ENCODE data around the gene PAX3.

Gene PAX3

GRCh38 chr2:222179592-222179991, 119.2 kb downstream of the PAX3 start:
- POLR2A ChIA-PET: no interaction called here
- CTCF ChIA-PET: no interaction called here
- DNase-seq (ENCODE audit: extremely low spot score): no peak
- TF ChIP-seq HDGF (IDR thresholded peaks at IDR 0.05; ENCODE audit: borderline replicate concordance) (no peak), PKNOX1 (IDR thresholded peaks at IDR 0.05) (no peak), ARNT (IDR thresholded peaks at IDR 0.05) (no peak), FOXM1 (IDR thresholded peaks at IDR 0.05; ENCODE audit: borderline replicate concordance) (no peak), CTBP1 (IDR thresholded peaks at IDR 0.05; ENCODE audit: borderline replicate concordance) (no peak), TARDBP (IDR thresholded peaks at IDR 0.05) (no peak), FOXA1 (IDR thresholded peaks at IDR 0.05) (no peak), L3MBTL2 (conservative IDR thresholded peaks at IDR 0.05) (no peak), BHLHE40 (IDR thresholded peaks at IDR 0.05; ENCODE audit: borderline replicate concordance) (no peak), SUZ12 (IDR thresholded peaks at IDR 0.05) (no peak), SP1 (IDR thresholded peaks at IDR 0.05) (no peak), NFRKB (IDR thresholded peaks at IDR 0.05) (no peak), ZNF384 (IDR thresholded peaks at IDR 0.05) (no peak), LEF1 (IDR thresholded peaks at IDR 0.05; ENCODE audit: borderline replicate concordance) (no peak), ELF4 (IDR thresholded peaks at IDR 0.05) (no peak), FOXK2 (IDR thresholded peaks at IDR 0.05) (no peak)

GRCh38 chr2:222178450-222178849, 120.3 kb downstream of the PAX3 start:
- no peak for DNase-seq (ENCODE audit: extremely low spot score)
- CTCF ChIA-PET: no interaction called here
- POLR2A ChIA-PET: no interaction called here
- TF ChIP-seq TARDBP (IDR thresholded peaks at IDR 0.05): no peak
- no peak for TF ChIP-seq BHLHE40 (IDR thresholded peaks at IDR 0.05; ENCODE audit: borderline replicate concordance)
- no peak for TF ChIP-seq ELF4 (IDR thresholded peaks at IDR 0.05)
- no peak for TF ChIP-seq ZNF384 (IDR thresholded peaks at IDR 0.05)
- TF ChIP-seq PKNOX1 (IDR thresholded peaks at IDR 0.05): no peak
- TF ChIP-seq L3MBTL2 (conservative IDR thresholded peaks at IDR 0.05): no peak
- no peak for TF ChIP-seq HDGF (IDR thresholded peaks at IDR 0.05; ENCODE audit: borderline replicate concordance)
- TF ChIP-seq LEF1 (IDR thresholded peaks at IDR 0.05; ENCODE audit: borderline replicate concordance): no peak
- TF ChIP-seq CTBP1 (IDR thresholded peaks at IDR 0.05; ENCODE audit: borderline replicate concordance): no peak
- TF ChIP-seq SP1 (IDR thresholded peaks at IDR 0.05): no peak
- no peak for TF ChIP-seq FOXK2 (IDR thresholded peaks at IDR 0.05)
- TF ChIP-seq NFRKB (IDR thresholded peaks at IDR 0.05): no peak
- no peak for TF ChIP-seq FOXM1 (IDR thresholded peaks at IDR 0.05; ENCODE audit: borderline replicate concordance)
- no peak for TF ChIP-seq FOXA1 (IDR thresholded peaks at IDR 0.05)
- TF ChIP-seq ARNT (IDR thresholded peaks at IDR 0.05): no peak

- POLR2A ChIA-PET: no interaction called here
- peak; percentile 41 for DNase-seq (ENCODE audit: extremely low spot score)
- TF ChIP-seq SP1 (IDR thresholded peaks at IDR 0.05) (no peak), CTBP1 (IDR thresholded peaks at IDR 0.05; ENCODE audit: borderline replicate concordance) (no peak), ZNF384 (IDR thresholded peaks at IDR 0.05) (no peak), SUZ12 (IDR thresholded peaks at IDR 0.05) (no peak), FOXK2 (IDR thresholded peaks at IDR 0.05) (no peak), HDGF (IDR thresholded peaks at IDR 0.05; ENCODE audit: borderline replicate concordance) (no peak), LEF1 (IDR thresholded peaks at IDR 0.05; ENCODE audit: borderline replicate concordance) (no peak), NFRKB (IDR thresholded peaks at IDR 0.05) (no peak), ARNT (IDR thresholded peaks at IDR 0.05) (no peak), PKNOX1 (IDR thresholded peaks at IDR 0.05) (no peak; the same call in 1 of the 2 replicates), FOXA1 (IDR thresholded peaks at IDR 0.05) (no peak), ELF4 (IDR thresholded peaks at IDR 0.05) (no peak), L3MBTL2 (conservative IDR thresholded peaks at IDR 0.05) (no peak), TARDBP (IDR thresholded peaks at IDR 0.05) (no peak), FOXM1 (IDR thresholded peaks at IDR 0.05; ENCODE audit: borderline replicate concordance) (no peak), BHLHE40 (IDR thresholded peaks at IDR 0.05; ENCODE audit: borderline replicate concordance) (no peak)
- CTCF ChIA-PET: no interaction called here
Observed at GRCh38 chr2:222176890-222177289, 121.9 kb downstream of the PAX3 start.

GRCh38 chr2:222174450-222174849, 124.3 kb downstream of the PAX3 start:
- CTCF ChIA-PET: interaction anchor here (0.7 kb wide), 1 partner anchor 1240 kb away, joined by 4 read pairs; no protein-coding TSS in a partner anchor
- POLR2A ChIA-PET: no interaction called here
- DNase-seq (ENCODE audit: extremely low spot score): no peak
- TF ChIP-seq SUZ12 (IDR thresholded peaks at IDR 0.05): no peak
- no peak for TF ChIP-seq ARNT (IDR thresholded peaks at IDR 0.05)
- no peak for TF ChIP-seq SP1 (IDR thresholded peaks at IDR 0.05)
- TF ChIP-seq LEF1 (IDR thresholded peaks at IDR 0.05; ENCODE audit: borderline replicate concordance): no peak
- TF ChIP-seq ZNF384 (IDR thresholded peaks at IDR 0.05): no peak
- TF ChIP-seq L3MBTL2 (conservative IDR thresholded peaks at IDR 0.05): no peak
- TF ChIP-seq BHLHE40 (IDR thresholded peaks at IDR 0.05; ENCODE audit: borderline replicate concordance): no peak
- no peak for TF ChIP-seq PKNOX1 (IDR thresholded peaks at IDR 0.05)
- no peak for TF ChIP-seq HDGF (IDR thresholded peaks at IDR 0.05; ENCODE audit: borderline replicate concordance)
- no peak for TF ChIP-seq FOXK2 (IDR thresholded peaks at IDR 0.05)
- no peak for TF ChIP-seq NFRKB (IDR thresholded peaks at IDR 0.05)
- no peak for TF ChIP-seq ELF4 (IDR thresholded peaks at IDR 0.05)
- no peak for TF ChIP-seq CTBP1 (IDR thresholded peaks at IDR 0.05; ENCODE audit: borderline replicate concordance)
- no peak for TF ChIP-seq FOXM1 (IDR thresholded peaks at IDR 0.05; ENCODE audit: borderline replicate concordance)
- no peak for TF ChIP-seq FOXA1 (IDR thresholded peaks at IDR 0.05)
- no peak for TF ChIP-seq TARDBP (IDR thresholded peaks at IDR 0.05)

- ChIA-PET POLR2A (no interaction called here), CTCF (no interaction called here)
- no peak for DNase-seq (ENCODE audit: extremely low spot score)
- no peak for TF ChIP-seq HDGF (IDR thresholded peaks at IDR 0.05; ENCODE audit: borderline replicate concordance)
- no peak for TF ChIP-seq FOXK2 (IDR thresholded peaks at IDR 0.05)
- TF ChIP-seq SUZ12 (IDR thresholded peaks at IDR 0.05): no peak
- no peak for TF ChIP-seq NFRKB (IDR thresholded peaks at IDR 0.05)
- no peak for TF ChIP-seq FOXM1 (IDR thresholded peaks at IDR 0.05; ENCODE audit: borderline replicate concordance)
- TF ChIP-seq LEF1 (IDR thresholded peaks at IDR 0.05; ENCODE audit: borderline replicate concordance): no peak
Observed at GRCh38 chr2:222169346-222169745, 129.5 kb downstream of the PAX3 start.
